Activated CD8-positive, alpha-beta T cell treated with anti-CD3 and anti-CD28 coated beads for 36 hours (primary cell): ENCODE measurements around the gene PCBP4. TPM values are rescaled to one million over a fixed set of nuclear protein-coding genes. Genes with fewer than 3 reads are reported as not detected.

Experiments used
- ATAC-seq: fragments of 200-7000 bp; cut with Tn5 transposase; one replicate; pipeline ENCODE4 v1.10.0; 2021; ENCODE audit warnings: mild to moderate bottlenecking, moderate library complexity
- CTCF ChIA-PET: fragments of 350-600 bp; sonication (Branson Sonifier 250); formaldehyde crosslinking; loops from one replicate; lab custom pipeline; 2021; ENCODE audit warnings: antibody characterized with exemption; lab: Charles Lee
- POLR2A ChIA-PET: fragments of 350-600 bp; sonication (Branson Sonifier 250); formaldehyde crosslinking; loops from one replicate; lab custom pipeline; 2021; ENCODE audit warnings: antibody characterized with exemption; lab: Charles Lee
- DNase-seq: peaks from one replicate; pipeline ENCODE4 v3.0.0-alpha.2; 2020
- H3K27ac Mint-ChIP-seq: one replicate; pipeline ENCODE4 v1.8.0; 2021; ENCODE audit warnings: mild to moderate bottlenecking, mixed read lengths
- H3K27me3 Mint-ChIP-seq: one replicate; pipeline ENCODE4 v1.8.0; 2021; ENCODE audit warnings: mixed read lengths
- H3K36me3 Mint-ChIP-seq: one replicate; pipeline ENCODE4 v1.8.0; 2021; ENCODE audit warnings: low read depth, mixed read lengths
- H3K4me1 Mint-ChIP-seq: one replicate; pipeline ENCODE4 v1.8.0; 2021; ENCODE audit warnings: low read depth, mixed read lengths
- H3K4me3 Mint-ChIP-seq: one replicate; pipeline ENCODE4 v1.8.0; 2021; ENCODE audit warnings: mild to moderate bottlenecking, moderate library complexity, mixed read lengths
- H3K9me3 Mint-ChIP-seq: one replicate; pipeline ENCODE4 v1.8.0; 2021; ENCODE audit warnings: mixed read lengths
- CTCF ChIP-seq: fragments of 200-600 bp; IDR thresholded peaks from one replicate; pipeline ENCODE4 v1.8.0; 2022; ENCODE audit warnings: antibody characterized with exemption, mild to moderate bottlenecking
- intact Hi-C: fragments of 100-400 bp; cut with micrococcal nuclease; formaldehyde crosslinking; loops from one replicate; pipeline ENCODE4 v1.10.0; 2022
- total RNA-seq, 2 experiments: library from RNA; stranded (reverse); gene quantifications; one replicate each; pipeline ENCODE4 v1.2.3, GENCODE V29; 2021

The PCBP4 gene
- total RNA-seq, 2 experiments from 2014 or later = 8.4 to 9.6 TPM

DNA sequence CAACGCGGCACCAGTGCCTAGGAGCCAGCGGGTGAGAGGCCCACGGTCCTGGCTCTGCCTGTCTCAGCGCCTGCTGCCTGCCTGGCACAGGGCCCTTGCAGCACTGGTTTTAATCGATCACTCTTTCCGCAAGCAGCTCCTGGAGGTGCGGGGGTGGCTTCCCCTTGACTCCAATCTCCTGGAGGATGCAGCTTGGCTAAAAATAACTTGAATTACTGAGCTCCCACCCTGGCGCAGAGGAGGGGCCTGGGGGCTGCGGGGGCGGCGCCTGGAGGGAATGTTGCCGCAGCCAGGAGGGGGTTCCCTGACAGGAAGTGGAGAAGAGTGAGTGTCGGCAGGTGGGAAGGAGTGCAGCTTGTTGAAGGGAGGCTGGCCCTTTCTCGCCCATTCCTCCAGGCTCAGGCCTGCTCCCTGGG lies 38.3 kb upstream of the PCBP4 start:
- ATAC-seq (no peak), DNase-seq (no peak)
- Mint-ChIP-seq H3K4me1 (peaks cover 10% of the 10 kb centered on the region), H3K4me3 (no peak overlapping the region), H3K27me3 (no peaks in the 10 kb centered on the region), H3K36me3 (no peaks in the 10 kb centered on the region), H3K27ac (no peak overlapping the region), H3K9me3 (no peaks in the 10 kb centered on the region)
- POLR2A ChIA-PET = interaction anchor here (1.2 kb wide), 1 partner anchor 10 kb away, joined by 3 read pairs; the partner anchor contains the start of gene RPL29
- CTCF ChIA-PET = interaction anchor here (0.9 to 6.2 kb wide), 3 partner anchors 113 to 141 kb away, joined by 3 to 83 read pairs (median 3); no protein-coding TSS in a partner anchor
- intact Hi-C loops = no loop called here
- TF ChIP-seq CTCF = no peak

GRCh38 chr3:52004906-52005395 lies 37.7 kb upstream of the PCBP4 start:
- H3K27ac Mint-ChIP-seq = no peak overlapping the region
- H3K36me3 Mint-ChIP-seq = no peaks in the 10 kb centered on the region
- H3K4me3 Mint-ChIP-seq = no peak overlapping the region
- intact Hi-C loops = loop anchor here (5.0 kb wide), 1 partner anchor 47 kb away; no protein-coding TSS in a partner anchor
- no peak for DNase-seq
- ChIA-PET CTCF (interaction anchor here (1.2 to 6.2 kb wide), 4 partner anchors 36 to 142 kb away, joined by 3 to 92 read pairs (median 78); partner anchors contain the start of gene DUSP7), POLR2A (interaction anchor here (1.2 kb wide), 1 partner anchor 9 kb away, joined by 3 read pairs; the partner anchor contains the start of gene RPL29)
- no peak for ATAC-seq
- TF ChIP-seq CTCF = no peak
- H3K4me1 Mint-ChIP-seq = peaks cover 10% of the 10 kb centered on the region
- no peaks in the 10 kb centered on the region for H3K9me3 Mint-ChIP-seq
- no peaks in the 10 kb centered on the region for H3K27me3 Mint-ChIP-seq

- Mint-ChIP-seq H3K4me3 (no peak overlapping the region), H3K27ac (no peak overlapping the region), H3K4me1 (peaks cover 10% of the 10 kb centered on the region), H3K27me3 (no peaks in the 10 kb centered on the region), H3K36me3 (no peaks in the 10 kb centered on the region), H3K9me3 (no peaks in the 10 kb centered on the region)
- no peak for ATAC-seq
- DNase-seq = no peak
- POLR2A ChIA-PET = interaction anchor here (0.8 kb wide), 1 partner anchor 50 kb away, joined by 3 read pairs; no protein-coding TSS in a partner anchor
- intact Hi-C loops = loop anchor here (5.0 kb wide), 1 partner anchor 48 kb away; no protein-coding TSS in a partner anchor
- CTCF ChIA-PET = interaction anchor here (1.2 to 6.2 kb wide), 5 partner anchors 9 to 142 kb away, joined by 3 to 92 read pairs (median 74); partner anchors contain the start of gene DUSP7
- TF ChIP-seq CTCF = no peak
Observed at GRCh38 chr3:52004163-52004787, 37.0 kb upstream of the PCBP4 start.

DNA sequence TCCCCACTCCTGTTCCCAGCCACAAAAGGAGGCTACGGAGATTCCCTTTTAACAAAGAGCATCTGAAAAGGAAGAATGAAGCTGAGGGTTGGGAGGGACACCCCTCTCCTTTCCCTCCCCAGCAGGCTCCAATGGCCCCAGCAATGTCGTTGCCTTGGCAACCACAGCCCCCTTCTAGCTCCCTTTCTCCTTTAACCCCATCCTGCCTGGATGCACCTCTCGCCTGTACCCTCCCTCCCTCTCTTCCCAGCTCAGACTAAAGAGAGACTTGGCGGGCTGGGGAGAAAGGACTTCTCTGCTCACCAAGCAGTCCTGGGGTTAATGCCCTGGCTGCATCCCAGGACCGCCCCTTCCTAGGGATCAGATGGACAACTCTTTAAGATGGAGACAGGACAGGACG lies 35.5 kb upstream of the PCBP4 start:
- ATAC-seq (no peak), DNase-seq (no peak)
- ChIA-PET POLR2A (interaction anchor here (0.6 to 1.1 kb wide), 2 partner anchors 54 to 855 kb away, joined by 3 read pairs; partner anchors contain the start of gene DUSP7), CTCF (interaction anchor here (0.6 to 6.2 kb wide), 14 partner anchors 12 to 238 kb away, joined by 3 to 92 read pairs (median 6); partner anchors contain the start of genes ABHD14B, DUSP7, PARP3 and RRP9)
- Mint-ChIP-seq H3K36me3 (no peaks in the 10 kb centered on the region), H3K4me3 (no peak overlapping the region), H3K27ac (no peak overlapping the region), H3K9me3 (no peaks in the 10 kb centered on the region), H3K4me1 (peaks cover 10% of the 10 kb centered on the region), H3K27me3 (no peaks in the 10 kb centered on the region)
- no peak for TF ChIP-seq CTCF
- intact Hi-C loops = loop anchor here (5.0 kb wide), 1 partner anchor 50 kb away; no protein-coding TSS in a partner anchor
